Heart left ventricle (tissue), 16 donors: Measurements from ENCODE around the gene MPPE1. TPM values are rescaled to one million over a fixed set of nuclear protein-coding genes. Genes with fewer than 3 reads are reported as not detected.

Experiments used
- ATAC-seq, 4 donors: fragments of 200-7000 bp; cut with Tn5 transposase; one replicate each; pipeline ENCODE4 v1.9.1; 2020 to 2022; ENCODE audit warnings: moderate library complexity in 4 of 4, mild to moderate bottlenecking in 3 of 4, moderate number of reproducible peaks in 1 of 4
- DNase-seq, 5 donors: peaks; one replicate each; pipeline ENCODE4 v3.0.0-alpha.2; 2020
- H3K27ac ChIP-seq, 12 donors: fragments of 200-600 bp; sonication (generic) in 4 of 12; one replicate each; pipeline versions ENCODE4 v1.5.0 to v1.8.0; 2016 to 2022; ENCODE audit warnings: mild to moderate bottlenecking in 2 of 12
- H3K27me3 ChIP-seq, 9 donors: fragments of 200-600 bp; sonication (generic) in 2 of 9; one replicate each; pipeline versions ENCODE4 v1.5.1 to v1.8.0; 2016 to 2022; ENCODE audit warnings: mild to moderate bottlenecking in 3 of 9
- H3K36me3 ChIP-seq, 9 donors: fragments of 200-600 bp; sonication (generic) in 2 of 9; one replicate each; pipeline versions ENCODE4 v1.5.0 to v1.8.0; 2018 to 2022; ENCODE audit warnings: mild to moderate bottlenecking in 2 of 9
- H3K4me1 ChIP-seq, 12 donors: fragments of 200-600 bp; sonication (generic) in 4 of 12; one replicate each; pipeline versions ENCODE4 v1.5.0 to v1.8.0; 2016 to 2022; ENCODE audit warnings: mild to moderate bottlenecking in 3 of 12
- H3K4me3 ChIP-seq, 12 donors: fragments of 200-600 bp; sonication (generic) in 4 of 12; one replicate each; pipeline versions ENCODE4 v1.5.0 to v1.8.0; 2017 to 2022; ENCODE audit warnings: mild to moderate bottlenecking in 9 of 12, moderate library complexity in 4 of 12
- H3K9me3 ChIP-seq, 12 donors: fragments of 200-600 bp; sonication (generic) in 4 of 12; one replicate each; pipeline versions ENCODE4 v1.5.0 to v1.8.0; 2016 to 2022; ENCODE audit warnings: mild to moderate bottlenecking in 1 of 12
- POLR2A ChIP-seq, 2 donors: fragments of 450-650 bp; IDR thresholded peaks; one replicate each; pipeline ENCODE4 v1.6.1; 2017; ENCODE audit warnings: antibody characterized with exemption in 2 of 2, mild to moderate bottlenecking in 2 of 2, moderate library complexity in 2 of 2
- WGBS, 4 donors: extraction: QIAGEN DNeasy Blood & Tissue Kit in 2 of 4; methylation state at CpG; one replicate each; pipeline versions ENCODE4 v1.1.5 to v1.1.7; 2013 to 2018; 5-methylcytosine and 5-hydroxymethylcytosine counted together
- intact Hi-C, 10 donors: fragments of 100-400 bp; cut with DNase I; formaldehyde crosslinking; loops; one replicate each; pipeline versions ENCODE4 v1.11.1 to v1.14.2; 2022
- polyA plus RNA-seq, 2 donors: library from polyadenylated mRNA; stranded (reverse); fragments of 200-250 nt; gene quantifications; one replicate each; pipeline ENCODE4 v1.2.3, GENCODE V29; 2013
- total RNA-seq, 9 donors: library from RNA; depleted of rRNA in 2 of 9; stranded (reverse); fragments of >200 nt in 2 of 9; fragmentation: NEBNext Ultra II Directional in 3 of 9; extraction: Animal tissue kit (Norgen Biotek cat#: 25700) in 3 of 9; gene quantifications; one replicate each; pipeline versions ENCODE4 v1.1.0 to v1.2.4, GENCODE V29; 2016 to 2023
- TF ChIP-seq, protein P1 (sequence below), 12 donors: fragments of 200-600 bp; sonication (generic) in 4 of 12; IDR thresholded peaks; one replicate each; pipeline versions ENCODE4 v1.5.0 to v1.8.0; 2018 to 2022; ENCODE audit warnings: antibody characterized with exemption in 12 of 12, mild to moderate bottlenecking in 5 of 12
- donor health status: ischemic (EF 13 %, LVEDD 7.1; RV severe dilation, severe dysfunction).
- donor health status: healthy with polysubstance abuse.
- donor health status: DM: no; HTN: yes; CAD: no.
- donor health status: DM: no; HTN: no; CAD: no.
- donor health status: ischemic (EF 25% LVEDD 6.9; RV normal size, moderate dysfunction).
- donor health status: ischemic (EF 25% LVEDD 5.7; RV mildly dilated, moderate dysfunction).
- donor health status: healthy.
- donor health status: DM: yes; HTN: yes; CAD: no.
- donor health status: ischemic (EF 35%, LVEDD 5.7; RV mildly dilated, moderate dysfunction).
- donor health status: nonischemic (EF 11% LVEDD 7.7; RV severe dilation, severe dysfunction).
- donor health status: DM: yes; HTN: yes; CAD: no.
- donor health status: PGD.
- donor health status: ischemic (EF 29% LVEDD 5.4; RV normal size, mild dysfunction).
- donor health status: nonischemic (EF 23%, LVEDD 6.1; RV moderate dilation, normal function).

Gene MPPE1
- total and polyA plus RNA-seq, 11 donors = 17.8 to 45.5 (median 29.6) TPM

DNA sequence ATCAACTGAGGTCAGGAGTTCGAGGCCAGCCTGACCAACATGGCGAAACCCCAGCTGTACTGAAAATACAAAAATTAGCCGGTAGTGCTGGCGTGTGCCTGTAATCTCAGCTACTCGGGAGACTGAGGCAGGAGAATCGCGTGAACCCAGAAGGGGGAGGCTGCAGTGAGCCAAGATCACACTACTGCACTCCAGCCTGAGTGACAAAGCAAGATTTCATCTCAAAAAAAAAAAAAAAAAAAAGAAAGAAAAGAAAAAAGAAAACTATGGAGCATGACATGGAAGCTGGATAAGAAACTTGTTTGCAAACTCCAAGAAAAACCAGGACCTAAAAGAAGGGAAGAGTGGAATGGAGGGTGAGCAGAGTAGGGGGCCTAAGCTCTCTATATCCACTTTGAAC is 58.8 kb downstream of the MPPE1 start:
- intact Hi-C loops = loop anchor here in 1 of 10 donors (5.0 to 10.0 kb wide), 2 partner anchors 48 to 114 kb away; no protein-coding TSS in a partner anchor
- H3K4me3 ChIP-seq = peak overlapping the region in 2 of 12 donors; percentile 80 to 97
- 86 to 95% (median 91%) methylated on average over 7 of the region's 7 CpGs for WGBS, 4 donors

DNA sequence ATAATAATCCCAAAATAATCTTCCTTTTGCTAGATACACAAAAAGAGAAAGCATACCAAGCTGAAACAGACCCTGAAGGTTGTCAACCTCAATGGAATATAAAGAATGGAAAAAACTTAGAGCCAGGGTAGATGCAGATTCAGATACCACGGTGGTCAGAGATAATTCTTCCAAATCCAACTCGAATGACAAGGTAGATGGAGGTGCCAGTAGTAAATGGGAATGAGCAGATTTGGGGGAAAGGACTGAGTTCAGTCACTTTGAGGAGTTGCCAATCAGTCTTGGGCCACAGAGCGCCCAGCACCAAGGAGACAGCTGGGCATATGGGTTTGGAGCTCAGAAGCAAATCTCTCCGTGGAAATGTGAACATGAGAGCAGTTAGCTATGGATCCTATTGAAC is 60.3 kb downstream of the MPPE1 start:
- ATAC-seq = no peak
- DNase-seq = no peak
- Histone ChIP-seq H3K9me3 (no peaks in the 10 kb centered on the region), H3K27me3 (no peaks in the 10 kb centered on the region), H3K4me1 (peaks cover under 1 to 15% (median 7%) of the 10 kb centered on the region in 12 donors), H3K36me3 (no peaks in the 10 kb centered on the region), H3K4me3 (no peak overlapping the region), H3K27ac (no peak overlapping the region)
- TF ChIP-seq POLR2A (IDR thresholded peaks at IDR 0.05) = no peak
- TF ChIP-seq, protein P1, sequence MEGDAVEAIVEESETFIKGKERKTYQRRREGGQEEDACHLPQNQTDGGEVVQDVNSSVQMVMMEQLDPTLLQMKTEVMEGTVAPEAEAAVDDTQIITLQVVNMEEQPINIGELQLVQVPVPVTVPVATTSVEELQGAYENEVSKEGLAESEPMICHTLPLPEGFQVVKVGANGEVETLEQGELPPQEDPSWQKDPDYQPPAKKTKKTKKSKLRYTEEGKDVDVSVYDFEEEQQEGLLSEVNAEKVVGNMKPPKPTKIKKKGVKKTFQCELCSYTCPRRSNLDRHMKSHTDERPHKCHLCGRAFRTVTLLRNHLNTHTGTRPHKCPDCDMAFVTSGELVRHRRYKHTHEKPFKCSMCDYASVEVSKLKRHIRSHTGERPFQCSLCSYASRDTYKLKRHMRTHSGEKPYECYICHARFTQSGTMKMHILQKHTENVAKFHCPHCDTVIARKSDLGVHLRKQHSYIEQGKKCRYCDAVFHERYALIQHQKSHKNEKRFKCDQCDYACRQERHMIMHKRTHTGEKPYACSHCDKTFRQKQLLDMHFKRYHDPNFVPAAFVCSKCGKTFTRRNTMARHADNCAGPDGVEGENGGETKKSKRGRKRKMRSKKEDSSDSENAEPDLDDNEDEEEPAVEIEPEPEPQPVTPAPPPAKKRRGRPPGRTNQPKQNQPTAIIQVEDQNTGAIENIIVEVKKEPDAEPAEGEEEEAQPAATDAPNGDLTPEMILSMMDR (IDR thresholded peaks at IDR 0.05) = no peak
- 76 to 81% (median 79%) methylated on average over 4 of the region's 4 CpGs for WGBS, 4 donors
- intact Hi-C loops = loop anchor here in 1 of 10 donors (5.0 to 10.0 kb wide), 2 partner anchors 49 to 113 kb away; no protein-coding TSS in a partner anchor

More for the DNA sequence above, 58.8 kb downstream of the MPPE1 start:
- TF ChIP-seq POLR2A (IDR thresholded peaks at IDR 0.05) = no peak
- TF ChIP-seq, protein P1 (IDR thresholded peaks at IDR 0.05) = no peak
- Histone ChIP-seq H3K27ac (peak overlapping the region in 11 of 12 donors; percentile 86 to 98 (median 95)), H3K36me3 (peaks cover 0 to 9% (median 0%) of the 10 kb centered on the region in 9 donors), H3K27me3 (no peaks in the 10 kb centered on the region), H3K4me1 (peaks cover 5 to 28% (median 20%) of the 10 kb centered on the region in 12 donors), H3K9me3 (no peaks in the 10 kb centered on the region)
- DNase-seq (no peak), ATAC-seq (no peak)

DNA sequence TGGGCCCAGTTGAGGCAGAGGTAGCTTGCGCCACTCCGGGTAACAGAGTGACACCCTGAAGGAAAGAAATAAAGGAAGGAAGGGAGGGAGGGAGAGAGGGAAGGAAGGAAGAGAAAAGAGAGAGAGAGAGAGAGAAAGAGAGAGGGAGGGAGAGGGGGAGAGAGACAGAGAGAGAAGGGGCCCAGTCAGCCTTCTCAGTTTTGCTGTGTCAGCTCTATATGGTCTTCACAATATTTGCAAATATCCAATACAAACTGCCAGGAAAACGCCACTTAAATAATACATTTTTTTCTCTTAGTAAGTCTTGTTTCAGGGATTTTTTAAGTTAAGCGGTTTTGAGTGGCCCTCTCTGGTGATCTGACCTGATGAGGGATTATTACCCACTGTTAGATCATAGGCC is 62.5 kb downstream of the MPPE1 start:
- peaks cover 0 to 6% (median 2%) of the 10 kb centered on the region in 12 donors for H3K4me1 ChIP-seq
- no peaks in the 10 kb centered on the region for H3K36me3 ChIP-seq
- H3K4me3 ChIP-seq = no peak overlapping the region
- H3K27ac ChIP-seq = no peak overlapping the region
- WGBS, 4 donors = 81 to 89% (median 88%) methylated on average over 4 of the region's 4 CpGs
- intact Hi-C loops = loop anchor here in 1 of 10 donors (5.0 to 10.0 kb wide), 2 partner anchors 52 to 111 kb away; no protein-coding TSS in a partner anchor
- ATAC-seq (no peak), DNase-seq (no peak)
- no peaks in the 10 kb centered on the region for H3K27me3 ChIP-seq
- TF ChIP-seq, protein P1 (IDR thresholded peaks at IDR 0.05) = no peak
- TF ChIP-seq POLR2A (IDR thresholded peaks at IDR 0.05) = no peak
- H3K9me3 ChIP-seq = no peaks in the 10 kb centered on the region

DNA sequence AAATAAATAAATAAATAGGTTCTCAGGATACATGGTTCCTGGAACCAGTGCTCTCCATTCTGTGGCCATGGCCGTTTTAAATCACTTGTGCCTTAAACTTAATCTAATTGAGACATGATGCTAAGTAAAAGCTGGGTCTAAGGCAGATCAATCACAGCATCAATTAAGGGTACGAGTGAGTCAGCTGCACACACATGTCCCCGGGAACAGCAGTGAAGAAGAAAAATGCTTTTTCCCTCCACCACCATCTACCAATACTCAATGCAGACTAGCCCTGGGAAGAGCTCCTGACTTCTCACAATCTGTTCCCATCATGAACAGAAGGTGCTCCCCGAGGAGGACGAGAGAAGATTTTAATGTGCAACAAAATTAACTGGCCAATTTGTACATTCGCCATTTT is 63.7 kb downstream of the MPPE1 start:
- Histone ChIP-seq H3K4me3 (no peak overlapping the region), H3K4me1 (peaks cover 0 to 2% (median 0%) of the 10 kb centered on the region in 12 donors), H3K9me3 (no peaks in the 10 kb centered on the region), H3K27me3 (no peaks in the 10 kb centered on the region), H3K27ac (no peak overlapping the region), H3K36me3 (no peaks in the 10 kb centered on the region)
- ATAC-seq = no peak
- DNase-seq = no peak
- 87 to 90% (median 89%) methylated on average over 6 of the region's 6 CpGs for WGBS, 4 donors
- TF ChIP-seq, protein P1 (IDR thresholded peaks at IDR 0.05) = no peak
- TF ChIP-seq POLR2A (IDR thresholded peaks at IDR 0.05) = no peak
- intact Hi-C loops = loop anchor here in 1 of 10 donors (10.0 kb wide), 1 partner anchor 110 kb away; no protein-coding TSS in a partner anchor
